ENCODE results near the gene NUFIP1.
"Not testable (repeated sequence)": the region's sequence is repeated elsewhere in the genome, so short reads cannot be mapped to it uniquely, and the experiment has no call there.

DNA sequence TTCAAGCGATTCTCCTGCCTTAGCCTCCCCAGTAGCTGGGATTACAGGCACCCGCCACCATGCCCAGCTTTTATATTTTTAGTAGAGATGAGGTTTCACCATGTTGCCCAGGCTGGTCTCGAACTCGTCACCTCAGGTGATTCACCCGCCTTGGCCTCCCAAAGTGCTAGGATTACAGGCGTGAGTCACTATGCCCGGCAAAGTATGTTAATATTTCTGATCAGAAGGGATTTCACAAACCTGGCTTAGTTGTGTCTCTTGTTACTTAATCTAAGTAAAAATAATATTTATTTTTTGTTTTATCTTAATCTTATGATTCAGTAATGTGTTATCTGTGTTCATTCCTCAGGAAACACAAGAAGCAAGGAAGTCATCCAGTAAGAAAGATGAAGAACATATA lies 30.7 kb upstream of the NUFIP1 start:
- not testable (repeated sequence) for TF ChIP-seq POLR2AphosphoS5, GABPA (IDR thresholded peaks at IDR 0.05; ENCODE audit: low read depth)
- TF ChIP-seq, protein P1, sequence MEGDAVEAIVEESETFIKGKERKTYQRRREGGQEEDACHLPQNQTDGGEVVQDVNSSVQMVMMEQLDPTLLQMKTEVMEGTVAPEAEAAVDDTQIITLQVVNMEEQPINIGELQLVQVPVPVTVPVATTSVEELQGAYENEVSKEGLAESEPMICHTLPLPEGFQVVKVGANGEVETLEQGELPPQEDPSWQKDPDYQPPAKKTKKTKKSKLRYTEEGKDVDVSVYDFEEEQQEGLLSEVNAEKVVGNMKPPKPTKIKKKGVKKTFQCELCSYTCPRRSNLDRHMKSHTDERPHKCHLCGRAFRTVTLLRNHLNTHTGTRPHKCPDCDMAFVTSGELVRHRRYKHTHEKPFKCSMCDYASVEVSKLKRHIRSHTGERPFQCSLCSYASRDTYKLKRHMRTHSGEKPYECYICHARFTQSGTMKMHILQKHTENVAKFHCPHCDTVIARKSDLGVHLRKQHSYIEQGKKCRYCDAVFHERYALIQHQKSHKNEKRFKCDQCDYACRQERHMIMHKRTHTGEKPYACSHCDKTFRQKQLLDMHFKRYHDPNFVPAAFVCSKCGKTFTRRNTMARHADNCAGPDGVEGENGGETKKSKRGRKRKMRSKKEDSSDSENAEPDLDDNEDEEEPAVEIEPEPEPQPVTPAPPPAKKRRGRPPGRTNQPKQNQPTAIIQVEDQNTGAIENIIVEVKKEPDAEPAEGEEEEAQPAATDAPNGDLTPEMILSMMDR (IDR thresholded peaks at IDR 0.05; ENCODE audit: insufficient read depth, low read length), result not testable (repeated sequence)
